Heart right ventricle (tissue), 16 donors: ENCODE measurements around the gene CSF3. TPM values are rescaled to one million over a fixed set of nuclear protein-coding genes. Genes with fewer than 3 reads are reported as not detected.
"Not testable (repeated sequence)": the region's sequence is repeated elsewhere in the genome, so short reads cannot be mapped to it uniquely, and the experiment has no call there.

ENCODE experiments used
- ATAC-seq, 8 donors: fragments of 200-7000 bp; cut with Tn5 transposase; one replicate each; pipeline ENCODE4 v1.9.1; 2020; ENCODE audit warnings: mild to moderate bottlenecking in 8 of 8, moderate library complexity in 8 of 8, moderate number of reproducible peaks in 1 of 8
- DNase-seq, 2 donors: peaks; one replicate each; pipeline ENCODE4 v3.0.0-alpha.2; 2020
- H3K27ac ChIP-seq, 10 donors: fragments of 200-600 bp; sonication (generic) in 2 of 10; one replicate each; pipeline versions ENCODE4 v1.5.0 to v1.8.0; 2020 to 2022; ENCODE audit warnings: mild to moderate bottlenecking in 3 of 10
- H3K27me3 ChIP-seq, 7 donors: fragments of 200-600 bp; one replicate each; pipeline ENCODE4 v1.8.0; 2021 to 2022; ENCODE audit warnings: mild to moderate bottlenecking in 2 of 7
- H3K36me3 ChIP-seq, 9 donors: fragments of 200-600 bp; sonication (generic) in 1 of 9; one replicate each; pipeline versions ENCODE4 v1.5.0 to v1.8.0; 2020 to 2022; ENCODE audit warnings: mild to moderate bottlenecking in 2 of 9
- H3K4me1 ChIP-seq, 9 donors: fragments of 200-600 bp; sonication (generic) in 1 of 9; one replicate each; pipeline versions ENCODE4 v1.5.0 to v1.8.0; 2020 to 2022; ENCODE audit warnings: mild to moderate bottlenecking in 4 of 9
- H3K4me3 ChIP-seq, 10 donors: fragments of 200-600 bp; sonication (generic) in 2 of 10; one replicate each; pipeline versions ENCODE4 v1.5.0 to v1.8.0; 2020 to 2022; ENCODE audit warnings: mild to moderate bottlenecking in 7 of 10, moderate library complexity in 2 of 10
- H3K9me3 ChIP-seq, 11 donors: fragments of 200-600 bp in 10 of 11; sonication (generic) in 2 of 11; one replicate each; pipeline versions ENCODE4 v1.5.0 to v1.8.0; 2013 to 2022; ENCODE audit warnings: mild to moderate bottlenecking in 2 of 11, control low read depth in 1 of 11, moderate library complexity in 1 of 11
- WGBS, 2 donors: extraction: QIAGEN DNeasy Blood & Tissue Kit; methylation state at CpG; one replicate each; pipeline ENCODE4 v1.1.7; 2013; ENCODE audit warnings: inconsistent platforms in 1 of 2; 5-methylcytosine and 5-hydroxymethylcytosine counted together
- intact Hi-C, 10 donors: fragments of 100-400 bp; cut with DNase I; formaldehyde crosslinking; loops; one replicate each; pipeline versions ENCODE4 v1.11.1 to v1.14.2; 2022
- polyA plus RNA-seq, 2 donors: library from polyadenylated mRNA; stranded (reverse); fragments of 200-250 nt; gene quantifications; one replicate each; pipeline ENCODE4 v1.2.3, GENCODE V29; 2013
- total RNA-seq, 10 donors: library from RNA; stranded (reverse); fragmentation: NEBNext Ultra II Directional in 3 of 10; extraction: Animal tissue kit (Norgen Biotek cat#: 25700) in 3 of 10; gene quantifications; one replicate each; pipeline versions ENCODE4 v1.2.1 to v1.2.4, GENCODE V29; 2021 to 2023
- TF ChIP-seq, protein P1 (sequence below), 9 donors: fragments of 200-600 bp; sonication (generic) in 2 of 9; IDR thresholded peaks; one replicate each; pipeline versions ENCODE4 v1.5.0 to v1.8.0; 2021 to 2022; ENCODE audit warnings: antibody characterized with exemption in 9 of 9, mild to moderate bottlenecking in 5 of 9, moderate library complexity in 1 of 9
- donor health status: Arrhythmogenic right ventricular cardiomyopathy.
- donor health status: ischemic (EF 13 %, LVEDD 7.1; RV severe dilation, severe dysfunction).
- donor health status: healthy with polysubstance abuse.
- donor health status: DM: no; HTN: yes; CAD: no.
- donor health status: DM: no; HTN: no; CAD: no.
- donor health status: ischemic (EF 25% LVEDD 6.9; RV normal size, moderate dysfunction).
- donor health status: ischemic (EF 25% LVEDD 5.7; RV mildly dilated, moderate dysfunction).
- donor health status: healthy.
- donor health status: DM: yes; HTN: yes; CAD: no.
- donor health status: Ischemic cardiomyopathy.
- donor health status: ischemic (EF 35%, LVEDD 5.7; RV mildly dilated, moderate dysfunction).
- donor health status: nonischemic (EF 11% LVEDD 7.7; RV severe dilation, severe dysfunction).
- donor health status: DM: yes; HTN: yes; CAD: no.
- donor health status: PGD.
- donor health status: ischemic (EF 29% LVEDD 5.4; RV normal size, mild dysfunction).
- donor health status: nonischemic (EF 23%, LVEDD 6.1; RV moderate dilation, normal function).

The CSF3 gene
- total and polyA plus RNA-seq, 12 donors, result 0.29 to 4.2 (median 0.81) TPM; not detected in 7

DNA sequence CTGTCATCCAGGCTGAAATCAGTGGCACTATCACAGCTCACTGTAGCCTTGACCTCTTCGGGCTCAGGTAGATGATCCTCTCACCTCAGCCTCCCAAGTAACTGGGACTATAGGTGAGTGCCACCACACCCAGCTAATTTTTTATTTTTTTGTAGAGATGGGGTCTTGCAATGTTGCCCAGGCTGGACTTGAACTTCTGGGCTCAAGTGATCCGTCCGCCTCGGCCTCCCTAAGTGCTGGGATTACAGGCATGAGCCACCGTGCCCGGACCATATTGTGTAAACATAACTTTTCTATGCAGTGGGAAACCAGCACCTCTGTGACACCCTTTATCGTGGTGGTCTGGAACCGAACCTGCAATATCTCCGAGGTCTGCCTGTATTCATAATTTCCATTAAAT, 11.2 kb upstream of the CSF3 start:
- Histone ChIP-seq H3K27me3 (no peaks in the 10 kb centered on the region), H3K4me1 (no peaks in the 10 kb centered on the region), H3K27ac (no peak overlapping the region), H3K9me3 (no peaks in the 10 kb centered on the region), H3K36me3 (no peaks in the 10 kb centered on the region), H3K4me3 (no peak overlapping the region)
- TF ChIP-seq, protein P1, sequence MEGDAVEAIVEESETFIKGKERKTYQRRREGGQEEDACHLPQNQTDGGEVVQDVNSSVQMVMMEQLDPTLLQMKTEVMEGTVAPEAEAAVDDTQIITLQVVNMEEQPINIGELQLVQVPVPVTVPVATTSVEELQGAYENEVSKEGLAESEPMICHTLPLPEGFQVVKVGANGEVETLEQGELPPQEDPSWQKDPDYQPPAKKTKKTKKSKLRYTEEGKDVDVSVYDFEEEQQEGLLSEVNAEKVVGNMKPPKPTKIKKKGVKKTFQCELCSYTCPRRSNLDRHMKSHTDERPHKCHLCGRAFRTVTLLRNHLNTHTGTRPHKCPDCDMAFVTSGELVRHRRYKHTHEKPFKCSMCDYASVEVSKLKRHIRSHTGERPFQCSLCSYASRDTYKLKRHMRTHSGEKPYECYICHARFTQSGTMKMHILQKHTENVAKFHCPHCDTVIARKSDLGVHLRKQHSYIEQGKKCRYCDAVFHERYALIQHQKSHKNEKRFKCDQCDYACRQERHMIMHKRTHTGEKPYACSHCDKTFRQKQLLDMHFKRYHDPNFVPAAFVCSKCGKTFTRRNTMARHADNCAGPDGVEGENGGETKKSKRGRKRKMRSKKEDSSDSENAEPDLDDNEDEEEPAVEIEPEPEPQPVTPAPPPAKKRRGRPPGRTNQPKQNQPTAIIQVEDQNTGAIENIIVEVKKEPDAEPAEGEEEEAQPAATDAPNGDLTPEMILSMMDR (IDR thresholded peaks at IDR 0.05), result no peak
- DNase-seq (no peak), ATAC-seq (no peak)
- intact Hi-C loops, result loop anchor here in 1 of 10 donors (10.0 kb wide), 1 partner anchor 261 kb away; no protein-coding TSS in a partner anchor
- 93 to 94% methylated on average over 9 of the region's 9 CpGs for WGBS, 2 donors

DNA sequence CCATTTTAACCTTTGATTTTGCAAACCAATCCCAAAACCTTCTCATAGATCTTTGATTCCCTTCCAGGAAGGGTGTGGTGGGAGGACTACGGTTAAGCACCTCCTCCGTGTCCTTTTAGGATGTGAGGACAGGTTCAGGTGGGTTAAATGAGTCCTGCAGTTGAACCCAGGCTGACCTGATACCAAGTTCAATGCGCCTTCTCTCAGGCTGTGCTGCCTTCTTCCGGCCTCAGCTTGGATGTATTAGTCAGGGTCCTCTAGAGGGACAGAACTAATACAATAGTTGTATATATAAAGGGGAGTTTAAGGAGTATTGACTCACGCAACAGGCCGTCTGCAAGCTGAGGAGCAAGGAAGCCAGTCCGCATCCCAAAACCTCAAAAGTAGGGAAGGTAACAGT, 10.5 kb upstream of the CSF3 start:
- intact Hi-C loops, result loop anchor here in 1 of 10 donors (10.0 kb wide), 1 partner anchor 260 kb away; no protein-coding TSS in a partner anchor
- DNase-seq, result no peak

DNA sequence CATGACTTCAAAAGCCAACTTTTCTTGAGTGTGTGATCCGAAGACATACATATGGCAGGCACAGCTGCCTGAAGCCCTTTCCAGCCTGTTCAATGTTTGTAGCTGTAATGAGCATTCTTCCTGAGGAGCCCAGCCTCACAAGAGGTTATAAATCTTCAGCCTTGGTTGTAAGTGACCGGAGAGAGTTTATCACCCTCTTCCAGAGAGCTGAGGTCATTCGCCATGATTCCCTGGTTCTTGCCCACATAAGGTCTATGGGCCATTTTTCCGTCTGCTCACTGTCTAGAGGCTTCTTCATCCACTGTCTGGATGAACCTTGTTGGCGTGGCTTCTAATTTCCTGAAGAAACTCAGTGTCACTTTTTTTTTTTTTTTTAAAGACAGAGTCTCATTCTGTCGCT, 9.7 kb upstream of the CSF3 start:
- Histone ChIP-seq H3K9me3 (no peaks in the 10 kb centered on the region), H3K27ac (no peak overlapping the region), H3K4me3 (no peak overlapping the region), H3K36me3 (no peaks in the 10 kb centered on the region), H3K27me3 (no peaks in the 10 kb centered on the region), H3K4me1 (no peaks in the 10 kb centered on the region)
- TF ChIP-seq, protein P1 (IDR thresholded peaks at IDR 0.05), result no peak
- WGBS, 2 donors, result 93% methylated on average over 6 of the region's 6 CpGs
- DNase-seq (no peak), ATAC-seq (no peak)
- intact Hi-C loops, result loop anchor here in 1 of 10 donors (10.0 kb wide), 1 partner anchor 259 kb away; no protein-coding TSS in a partner anchor

More for the DNA sequence above, 10.5 kb upstream of the CSF3 start:
- Histone ChIP-seq H3K27ac (no peak overlapping the region), H3K9me3 (no peaks in the 10 kb centered on the region), H3K4me1 (no peaks in the 10 kb centered on the region), H3K27me3 (no peaks in the 10 kb centered on the region), H3K36me3 (no peaks in the 10 kb centered on the region), H3K4me3 (no peak overlapping the region)
- TF ChIP-seq, protein P1 (IDR thresholded peaks at IDR 0.05), result no peak
- ATAC-seq, result no peak
- 88 to 91% methylated on average over 7 of the region's 7 CpGs for WGBS, 2 donors

DNA sequence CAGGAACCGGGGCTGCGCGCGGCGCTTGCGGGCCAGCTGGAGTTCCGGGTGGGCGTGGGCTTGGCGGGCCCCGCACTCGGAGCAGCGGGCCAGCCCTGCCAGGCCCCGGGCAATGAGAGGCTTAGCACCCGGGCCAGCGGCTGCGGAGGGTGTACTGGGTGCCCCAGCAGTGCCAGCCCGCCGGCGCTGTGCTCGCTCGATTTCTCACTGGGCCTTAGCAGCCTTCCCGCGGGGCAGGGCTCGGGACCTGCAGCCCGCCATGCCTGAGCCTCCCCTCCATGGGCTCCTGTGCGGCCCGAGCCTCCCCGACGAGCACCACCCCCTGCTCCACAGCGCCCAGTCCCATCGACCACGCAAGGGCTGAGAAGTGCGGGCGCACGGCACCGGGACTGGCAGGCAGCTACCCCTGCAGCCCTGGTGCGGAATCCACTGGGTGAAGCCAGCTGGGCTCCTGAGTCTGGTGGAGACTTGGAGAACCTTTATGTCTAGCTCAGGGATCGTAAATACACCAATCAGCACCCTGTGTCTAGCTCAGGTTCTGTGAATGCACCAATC, 4.2 kb upstream of the CSF3 start:
- H3K36me3 ChIP-seq, H3K27ac ChIP-seq, DNase-seq, H3K9me3 ChIP-seq, H3K4me3 ChIP-seq, ATAC-seq, H3K27me3 ChIP-seq: not testable (repeated sequence)
- WGBS, 2 donors, result 97% methylated on average over 35 to 38 of the region's 38 CpGs
- H3K4me1 ChIP-seq, result peaks cover 5 to 27% (median 23%) of the 10 kb centered on the region in 9 donors
- intact Hi-C loops, result loop anchor here in 9 of 10 donors (5.0 to 10.0 kb wide), 7 partner anchors 154 to 284 kb away; partner anchors contain the start of gene CDC6 (in 1 of the 9)

DNA sequence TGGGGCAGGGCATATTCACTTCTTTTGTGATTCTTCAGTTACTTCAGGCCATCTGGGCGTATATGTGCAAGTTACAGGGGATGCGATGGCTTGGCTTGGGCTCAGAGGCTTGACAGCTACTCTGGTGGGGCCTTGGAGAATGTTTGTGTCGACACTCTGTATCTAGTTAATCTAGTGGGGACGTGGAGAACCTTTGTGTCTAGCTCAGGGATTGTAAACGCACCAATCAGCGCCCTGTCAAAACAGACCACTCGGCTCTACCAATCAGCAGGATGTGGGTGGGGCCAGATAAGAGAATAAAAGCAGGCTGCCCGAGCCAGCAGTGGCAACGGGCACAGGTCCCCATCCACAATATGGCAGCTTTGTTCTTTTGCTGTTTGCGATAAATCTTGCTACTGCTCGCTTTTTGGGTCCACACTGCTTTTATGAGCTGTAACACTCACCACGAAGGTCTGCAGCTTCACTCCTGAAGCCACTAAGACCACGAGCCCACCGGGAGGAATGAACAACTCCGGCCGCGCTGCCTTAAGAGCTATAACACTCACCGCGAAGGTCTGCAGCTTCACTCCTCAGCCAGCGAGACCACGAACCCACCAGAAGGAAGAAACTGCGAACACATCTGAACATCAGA, 3.1 kb upstream of the CSF3 start:
- H3K27ac ChIP-seq, DNase-seq, ATAC-seq, H3K9me3 ChIP-seq, H3K4me3 ChIP-seq, H3K36me3 ChIP-seq, H3K27me3 ChIP-seq: not testable (repeated sequence)
- WGBS, 2 donors, result 74 to 78% methylated on average over 20 of the region's 22 CpGs
- H3K4me1 ChIP-seq, result peaks cover 6 to 34% (median 25%) of the 10 kb centered on the region in 9 donors
- intact Hi-C loops, result loop anchor here (2.0 to 10.0 kb wide), 9 partner anchors 15 to 283 kb away; partner anchors contain the start of gene CDC6 (in 1 of the 10)
